Suppressor macrophage (primary cell): Measurements from ENCODE around the gene EVX2.
A peak's percentile ranks its signal among the peaks of the same experiment; 100 is the strongest.

ENCODE experiments used
- DNase-seq, 4 experiments: peaks; one replicate each; pipeline ENCODE4 v3.0.0-alpha.2; 2020 to 2022

Gene EVX2

DNA sequence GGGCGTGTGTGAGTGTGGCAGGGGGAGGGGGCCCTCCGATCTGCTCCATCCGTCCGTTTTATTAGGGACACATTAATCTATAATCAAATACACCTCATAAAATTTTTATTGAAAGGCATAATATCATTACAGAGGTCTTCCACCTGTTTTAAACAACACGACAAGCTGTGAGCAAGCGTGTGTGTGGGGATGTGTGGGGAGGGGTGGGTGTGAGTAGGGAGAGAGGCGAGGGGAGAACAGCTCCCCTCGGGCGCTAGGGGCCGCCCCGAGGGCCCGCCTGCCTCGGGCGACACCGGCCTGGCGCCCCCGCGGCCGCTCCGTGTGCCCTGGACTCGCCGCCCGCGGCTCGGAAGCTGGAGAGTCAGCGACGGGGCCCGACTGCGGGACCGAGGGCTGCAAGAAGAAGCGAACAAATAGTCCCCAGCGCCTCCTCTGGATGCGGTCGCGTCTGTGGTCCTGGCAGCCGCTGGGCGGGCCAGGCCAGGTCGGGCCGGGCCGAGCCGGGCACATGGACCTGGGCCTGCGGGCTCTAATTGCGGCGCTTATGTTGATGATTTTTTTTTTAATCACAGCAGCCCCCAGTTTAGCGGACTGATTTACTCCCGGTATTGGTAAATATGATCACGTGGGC lies 38.4 kb upstream of the EVX2 start:
- peak in 1 of 4 experiments; percentile 18 for DNase-seq

DNA sequence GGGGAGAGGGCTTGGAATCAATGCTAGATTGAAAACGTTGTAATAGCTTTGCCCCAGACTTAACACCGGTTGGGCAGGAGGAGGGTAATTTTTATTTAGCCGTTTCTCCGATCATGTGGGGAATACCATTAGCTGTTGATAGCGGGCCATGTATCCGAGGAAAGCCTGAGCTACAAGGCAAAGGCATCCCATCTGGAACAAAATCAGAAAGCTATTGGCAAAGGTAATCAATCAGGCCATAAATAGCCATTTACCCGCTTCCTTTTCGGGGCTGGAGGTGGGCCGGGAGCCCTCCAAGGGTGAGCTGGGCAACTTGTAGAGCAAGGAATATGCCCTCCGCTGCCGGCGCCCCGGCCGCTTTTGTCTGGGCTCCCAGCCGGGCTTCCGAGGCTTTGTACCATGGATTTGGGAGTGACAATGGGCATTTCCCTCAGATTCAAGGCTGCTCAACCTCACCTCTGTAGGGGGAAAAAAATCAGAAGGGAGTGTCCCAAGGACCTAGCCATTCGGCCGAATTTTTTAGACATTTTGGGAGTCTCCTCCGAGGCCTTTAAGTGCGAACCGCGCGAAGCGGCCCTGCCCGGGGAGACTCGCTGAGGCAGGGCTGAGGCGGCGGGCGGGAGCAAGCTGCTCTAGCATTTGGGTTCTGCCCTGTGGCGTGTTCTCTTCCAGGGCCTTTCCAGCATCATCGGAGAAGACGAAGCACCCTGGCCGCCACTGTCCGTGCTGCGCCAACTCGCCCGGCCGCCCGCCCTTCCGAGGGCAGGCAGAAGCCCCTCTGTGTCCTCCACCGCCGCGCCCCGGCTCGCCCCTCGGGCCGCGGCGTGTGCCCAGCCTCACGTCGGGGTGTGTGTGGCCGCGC lies 37.7 kb upstream of the EVX2 start:
- no peak for DNase-seq

DNA sequence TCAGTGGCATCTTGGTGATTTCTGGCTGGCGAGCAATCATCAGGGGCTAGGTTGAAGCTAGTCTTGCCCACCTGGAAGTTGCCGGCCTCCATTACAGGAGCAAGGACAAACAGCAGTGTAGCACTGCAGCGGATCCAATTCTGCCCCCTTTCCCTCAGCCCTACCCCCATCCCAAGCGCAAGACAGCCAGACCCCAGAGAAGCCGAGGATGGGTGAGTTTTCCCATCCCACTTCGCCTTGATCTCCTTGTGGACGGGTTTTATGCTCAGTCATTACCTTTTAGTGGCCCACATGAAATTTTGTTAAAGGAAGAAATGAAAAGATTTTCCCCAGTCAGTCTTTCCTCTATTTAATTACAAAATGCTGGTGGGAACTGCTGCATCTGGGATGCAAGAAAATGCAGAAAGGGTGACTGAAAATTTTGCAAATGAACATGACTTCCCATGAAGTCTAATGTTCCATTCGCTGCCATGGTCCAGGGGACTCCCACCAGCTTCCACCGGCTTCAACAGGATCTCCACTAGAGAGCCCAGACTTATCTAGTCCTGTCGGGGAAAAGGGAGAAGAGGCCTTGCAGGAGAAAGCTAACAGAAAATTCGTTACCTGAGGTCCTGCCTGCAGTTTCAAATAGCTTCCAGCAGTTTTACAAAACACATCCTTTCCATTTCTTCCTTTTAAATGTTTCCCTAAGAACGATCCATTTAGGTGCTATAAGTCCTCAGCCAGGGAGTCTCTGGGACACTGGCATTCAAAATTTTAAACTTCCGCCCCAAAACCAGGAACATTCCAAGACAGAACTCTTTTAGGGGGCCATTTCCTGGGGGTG lies 36.8 kb upstream of the EVX2 start:
- DNase-seq, result no peak

DNA sequence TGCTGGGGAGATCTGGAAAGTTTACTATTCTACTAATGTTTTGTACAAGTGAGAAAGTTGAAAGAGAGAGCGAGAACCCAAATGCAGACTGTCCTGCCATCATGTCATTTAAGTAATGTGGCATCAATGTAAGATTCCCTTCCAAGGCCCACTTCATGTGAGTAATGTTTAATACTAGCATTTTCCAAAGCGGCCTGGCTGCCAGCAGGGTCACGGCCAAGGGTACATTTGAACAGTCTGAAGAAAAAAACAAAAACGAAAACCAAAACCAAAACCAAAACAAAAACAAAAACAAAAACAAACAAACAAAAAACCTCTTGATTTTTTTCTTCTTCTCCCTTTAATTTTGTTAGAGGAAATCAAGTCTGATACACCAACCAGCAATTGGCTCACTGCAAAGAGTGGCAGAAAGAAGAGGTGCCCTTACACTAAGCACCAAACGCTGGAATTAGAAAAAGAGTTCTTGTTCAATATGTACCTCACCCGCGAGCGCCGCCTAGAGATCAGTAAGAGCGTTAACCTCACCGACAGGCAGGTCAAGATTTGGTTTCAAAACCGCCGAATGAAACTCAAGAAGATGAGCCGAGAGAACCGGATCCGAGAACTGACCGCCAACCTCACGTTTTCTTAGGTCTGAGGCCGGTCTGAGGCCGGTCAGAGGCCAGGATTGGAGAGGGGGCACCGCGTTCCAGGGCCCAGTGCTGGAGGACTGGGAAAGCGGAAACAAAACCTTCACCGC lies 35.0 kb upstream of the EVX2 start:
- peak in 3 of 4 experiments; percentile 42 to 58 (median 57) for DNase-seq

DNA sequence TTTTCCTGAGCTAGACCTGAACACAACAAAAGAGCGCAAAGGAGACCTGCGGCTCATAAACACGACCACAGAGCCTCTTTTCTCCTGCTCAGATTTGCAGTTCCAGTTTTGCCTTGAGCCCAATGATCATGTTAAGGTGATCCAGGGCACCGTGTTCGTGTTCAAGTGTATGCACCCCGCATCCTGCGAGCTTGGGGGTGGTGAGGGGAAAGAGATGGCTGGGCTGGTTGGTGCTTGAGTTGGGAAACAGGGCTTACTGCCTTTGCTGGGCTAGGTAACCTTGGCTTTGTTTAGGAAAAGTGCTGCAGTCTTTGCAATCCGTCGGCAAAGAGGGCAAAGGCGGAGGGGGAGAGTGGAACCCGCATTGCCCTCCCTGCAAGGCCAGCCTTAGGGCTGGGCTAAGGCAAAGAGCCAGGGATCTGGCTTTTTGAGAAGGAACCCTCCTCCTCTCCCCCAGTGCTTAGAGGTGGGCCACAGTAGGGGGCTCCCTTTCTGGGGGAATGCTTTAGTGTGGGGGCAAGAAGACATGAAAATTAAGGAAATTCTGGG lies 34.1 kb upstream of the EVX2 start:
- no peak for DNase-seq

DNA sequence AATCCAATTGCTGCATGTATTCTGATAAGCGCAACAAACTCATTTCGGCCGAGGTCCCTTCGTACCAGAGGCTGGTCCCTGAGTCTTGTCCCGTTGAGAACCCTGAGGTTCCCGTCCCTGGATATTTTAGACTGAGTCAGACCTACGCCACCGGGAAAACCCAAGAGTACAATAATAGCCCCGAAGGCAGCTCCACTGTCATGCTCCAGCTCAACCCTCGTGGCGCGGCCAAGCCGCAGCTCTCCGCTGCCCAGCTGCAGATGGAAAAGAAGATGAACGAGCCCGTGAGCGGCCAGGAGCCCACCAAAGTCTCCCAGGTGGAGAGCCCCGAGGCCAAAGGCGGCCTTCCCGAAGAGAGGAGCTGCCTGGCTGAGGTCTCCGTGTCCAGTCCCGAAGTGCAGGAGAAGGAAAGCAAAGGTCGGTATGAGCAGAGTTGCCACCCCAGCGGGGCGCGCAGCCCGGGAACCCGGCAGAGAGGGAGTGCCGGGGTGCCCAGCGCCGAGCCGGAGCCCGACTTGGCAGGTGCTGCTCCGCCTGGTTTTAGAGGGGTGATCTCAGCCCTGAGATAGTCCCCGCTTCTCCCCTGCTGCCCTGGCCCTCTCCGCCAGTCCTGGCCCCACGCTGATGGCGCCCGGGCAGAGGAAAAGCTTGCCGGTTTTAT lies 33.5 kb upstream of the EVX2 start:
- no peak for DNase-seq

DNA sequence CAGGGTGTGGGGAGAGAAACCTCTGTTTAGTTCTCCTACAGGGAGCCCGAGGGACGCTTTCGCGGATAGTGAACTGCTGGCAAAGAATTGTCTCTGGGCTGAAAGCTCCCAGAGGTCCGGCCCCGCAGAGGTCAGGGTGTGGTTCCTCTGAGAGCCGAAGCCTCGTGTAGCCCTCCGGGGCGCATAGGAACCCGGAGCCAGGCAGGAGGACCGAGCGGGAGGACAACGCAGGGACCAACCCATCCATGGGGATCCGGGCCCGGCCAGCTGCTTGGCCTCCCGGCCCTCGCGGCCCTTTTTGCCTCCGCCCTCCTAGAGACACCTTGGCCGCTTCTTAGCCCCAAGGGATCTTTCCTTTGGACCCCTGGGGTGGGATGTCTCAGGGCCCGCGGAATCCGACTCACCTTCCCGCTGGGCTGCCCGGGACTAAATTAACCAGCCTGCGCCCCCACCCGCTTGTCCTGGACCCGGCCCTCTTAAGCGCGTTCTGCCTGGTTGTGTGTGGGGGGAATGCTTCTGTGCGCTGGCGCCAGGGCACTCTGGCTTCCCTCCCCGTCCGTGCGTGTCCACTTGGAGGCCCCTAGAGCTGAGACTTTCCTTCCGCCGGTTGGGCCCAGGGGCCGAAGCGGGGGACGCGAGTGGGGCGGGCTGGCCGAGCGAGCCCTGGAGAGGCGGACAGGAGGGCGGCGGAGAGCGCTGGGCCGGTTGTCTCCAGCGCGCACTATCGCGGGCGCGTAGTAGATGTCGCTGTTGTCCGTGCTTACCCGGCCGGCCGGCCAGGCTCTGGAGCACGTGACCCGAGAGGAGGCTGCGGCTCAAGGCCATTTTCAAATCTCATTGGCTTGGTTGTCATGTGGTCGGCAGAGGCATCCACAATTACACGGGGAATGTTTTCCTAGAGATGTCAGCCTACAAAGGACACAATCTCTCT lies 32.4 kb upstream of the EVX2 start, which contains the start of gene HOXD10:
Gene HOXD10, plus strand, starts transcription at position 896 of the 931 bp plus-strand sequence. CDS start 56 bp downstream, outside the sequence.
- DNase-seq, result no peak

DNA sequence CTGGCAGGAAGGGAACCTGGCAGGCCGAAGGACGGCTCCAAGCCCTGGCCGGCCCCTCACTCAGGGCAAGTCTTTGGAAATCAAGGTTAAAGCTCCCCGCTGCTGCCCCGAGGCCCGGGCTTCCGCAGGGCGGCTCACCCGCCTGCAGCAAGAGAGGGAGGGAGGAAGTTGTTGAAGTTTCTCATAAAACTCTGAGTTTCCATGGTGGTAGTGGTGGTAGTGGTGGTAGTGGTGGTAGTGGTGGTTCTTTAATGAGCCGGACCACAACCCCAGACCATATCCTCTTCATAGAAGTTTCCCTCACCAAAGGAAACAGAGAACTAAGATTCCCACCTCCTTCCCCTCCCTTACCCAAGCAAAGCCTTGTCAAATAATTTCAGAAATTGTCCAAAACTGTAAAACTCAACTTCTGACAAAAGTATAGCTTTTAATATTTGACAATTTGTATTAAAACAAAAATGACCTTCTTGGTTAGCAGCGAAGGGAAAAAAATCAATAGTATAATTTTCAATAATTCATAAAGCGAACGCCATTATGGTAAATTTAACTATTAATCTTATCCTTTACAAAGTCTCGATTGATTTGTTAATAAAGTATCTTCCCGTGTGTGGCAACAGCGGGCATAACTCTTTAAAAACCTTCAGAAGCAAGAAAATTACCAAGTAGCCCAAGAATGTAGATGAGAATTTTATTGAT lies 31.3 kb upstream of the EVX2 start:
- no peak for DNase-seq

DNA sequence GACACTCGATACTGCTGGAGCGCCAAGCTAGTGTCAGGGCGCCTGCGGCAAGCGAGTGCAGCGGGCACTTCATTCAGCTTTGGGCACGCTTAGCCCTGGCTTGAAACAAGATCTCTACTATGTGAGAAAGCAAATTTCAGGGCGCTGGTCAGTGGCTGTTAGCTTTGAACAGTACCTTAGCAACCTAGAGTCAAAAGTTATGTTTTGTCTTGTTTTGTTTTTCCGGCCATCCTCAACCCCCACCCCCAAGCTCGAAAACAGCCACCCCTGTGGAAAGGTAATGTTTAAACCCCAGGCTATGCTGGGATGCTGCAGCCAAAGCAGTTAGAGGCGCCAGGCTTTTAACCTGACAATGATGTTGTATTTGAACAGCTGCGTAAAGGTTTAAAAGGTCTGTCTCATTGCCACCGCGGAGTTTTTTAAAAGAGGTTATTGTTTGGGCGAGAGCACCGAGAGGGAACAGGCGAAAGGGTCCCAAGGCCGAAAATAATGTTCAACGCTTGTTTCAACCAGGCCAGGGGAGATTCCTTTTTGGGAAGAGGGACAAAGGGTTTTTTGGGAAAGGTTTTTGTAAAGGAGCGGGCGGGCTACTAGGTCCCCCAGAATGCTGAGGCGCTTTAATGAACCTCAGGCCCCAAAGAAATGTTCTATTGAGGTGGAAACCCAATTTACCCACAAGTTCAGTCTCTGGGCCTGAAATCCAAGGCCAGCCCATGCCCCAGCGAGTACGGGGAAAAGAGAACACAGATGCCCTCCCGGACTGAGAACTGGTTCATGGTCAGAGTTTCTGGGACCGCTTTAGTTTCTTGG lies 30.6 kb upstream of the EVX2 start:
- DNase-seq, result no peak

DNA sequence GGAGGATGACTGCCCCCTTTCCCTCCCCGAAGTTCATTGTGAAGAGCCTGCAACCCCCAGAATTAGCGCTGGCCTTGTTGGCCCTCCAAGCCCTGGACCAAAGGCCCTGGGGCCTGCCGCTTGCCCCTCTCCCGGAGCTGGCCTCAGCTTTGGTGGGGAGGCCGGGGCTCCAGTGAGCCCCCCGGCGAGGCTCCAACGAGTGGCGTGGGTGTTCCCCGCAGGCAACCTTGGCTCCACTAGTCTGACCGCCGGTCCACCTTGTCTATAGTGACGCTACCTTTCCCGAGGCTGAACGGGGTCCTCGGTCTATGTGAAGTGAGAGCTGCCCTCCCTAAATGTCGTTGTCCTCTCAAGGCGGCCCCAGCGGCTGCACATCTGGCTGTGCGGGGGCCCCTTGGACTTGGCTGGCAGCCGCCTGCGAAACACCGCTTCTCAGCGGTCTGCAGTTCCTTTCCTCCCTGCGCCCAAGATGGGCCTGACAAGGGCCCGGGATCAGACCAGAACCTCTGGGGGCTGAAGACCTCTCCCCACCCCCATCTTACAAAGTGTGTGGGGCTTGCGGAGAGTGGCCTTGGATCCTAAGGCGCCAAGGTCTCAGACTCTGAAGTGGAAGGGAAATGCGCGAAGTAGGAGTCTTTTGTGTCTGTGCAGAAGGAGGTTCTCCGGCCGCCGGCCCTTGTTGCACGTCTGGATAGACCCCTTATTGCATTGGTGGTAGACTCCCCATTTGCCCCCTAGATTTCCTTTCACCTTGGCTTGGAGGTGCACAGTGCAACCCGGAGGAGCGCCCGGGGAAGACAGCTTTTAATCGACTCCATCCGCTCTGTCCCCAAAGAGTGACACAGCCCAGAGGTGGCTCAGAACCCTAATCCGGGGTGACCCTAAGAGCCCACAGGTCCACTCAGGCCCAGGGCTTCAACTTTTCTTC lies 28.9 kb upstream of the EVX2 start:
- DNase-seq, result no peak

DNA sequence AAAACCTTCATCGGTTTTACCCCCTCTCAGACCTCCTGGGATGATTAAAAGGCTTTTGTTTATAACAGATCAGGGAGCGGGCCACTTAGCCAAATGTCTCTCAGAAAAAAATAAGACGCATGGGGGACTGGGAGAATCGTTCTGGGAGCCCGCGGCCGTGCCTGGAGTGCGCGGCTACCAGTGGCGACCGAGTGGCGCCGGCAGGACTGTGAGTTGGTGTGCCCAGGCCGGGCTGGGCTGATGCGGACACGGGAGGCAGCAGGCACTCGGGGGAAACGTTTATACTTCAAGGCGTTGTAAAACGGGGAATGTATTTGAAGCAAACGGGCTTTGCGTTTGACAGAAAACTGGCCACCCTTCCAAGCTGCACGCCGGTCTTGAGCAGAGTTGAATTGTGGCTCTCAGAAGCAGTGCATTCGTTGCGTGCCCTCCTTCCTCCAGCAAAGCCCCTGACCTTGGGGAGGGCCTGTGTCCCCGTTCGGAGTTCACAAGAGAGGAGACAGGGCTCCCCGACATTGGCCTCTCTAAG lies 28.1 kb upstream of the EVX2 start:
- no peak for DNase-seq

DNA sequence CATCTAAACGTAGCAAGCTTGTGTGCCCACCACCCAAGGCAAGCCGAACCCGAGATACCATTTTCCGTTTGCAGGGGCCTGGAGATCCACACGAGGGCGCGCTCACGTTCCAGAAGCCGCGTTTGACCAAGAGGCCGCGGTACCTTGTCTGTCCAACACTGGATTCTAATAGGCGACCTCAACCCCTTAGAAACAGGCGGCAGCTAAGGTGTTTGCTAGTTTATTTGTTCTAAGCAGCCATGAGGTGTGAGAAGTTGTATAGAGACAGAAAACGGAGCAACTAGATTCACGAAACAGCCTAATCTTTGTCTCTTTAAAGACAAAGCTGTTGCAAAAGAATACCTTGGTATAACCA lies 27.5 kb upstream of the EVX2 start:
- DNase-seq, result peak; percentile 35 to 54 (median 42)

DNA sequence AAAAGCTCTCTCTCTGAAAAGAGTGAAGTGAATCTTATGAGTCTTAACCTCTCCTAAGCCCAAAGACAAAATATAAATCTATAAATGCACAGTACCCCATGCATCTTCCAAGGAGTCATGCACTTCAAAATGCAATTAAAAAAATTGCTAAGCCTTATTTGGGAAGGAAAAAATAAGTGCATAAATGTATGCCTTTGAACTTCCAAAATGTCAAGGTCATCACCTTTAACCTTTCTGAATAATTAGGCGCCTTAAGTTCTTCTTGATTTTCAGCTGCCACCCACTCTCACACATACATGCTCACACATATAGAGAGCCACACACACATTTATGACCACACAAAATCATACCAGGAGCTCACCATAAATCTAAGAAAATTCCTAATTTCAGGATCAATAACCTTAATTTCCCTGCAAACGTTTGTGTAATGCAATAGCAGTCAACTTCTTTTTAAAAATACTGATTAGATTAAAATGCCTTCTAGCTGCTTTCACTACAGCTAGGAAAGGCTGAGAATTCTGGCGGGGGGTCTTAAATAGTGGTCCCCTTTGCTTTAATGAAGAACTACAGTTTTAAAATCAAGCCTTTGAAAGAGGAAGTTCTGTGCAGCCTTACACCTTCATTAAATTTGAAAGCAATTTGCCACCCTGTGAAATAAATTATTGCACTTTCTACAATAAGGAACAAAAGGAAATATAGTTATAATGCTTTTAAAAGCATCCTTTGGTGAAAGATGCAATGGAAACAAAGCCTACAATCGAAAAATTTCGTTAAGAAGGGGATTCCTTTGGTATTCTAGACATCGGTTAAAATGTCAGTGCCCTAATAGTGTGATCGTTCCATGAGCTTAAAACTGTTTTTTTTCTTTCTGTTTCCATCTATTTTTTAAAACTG lies 26.9 kb upstream of the EVX2 start:
- no peak for DNase-seq

DNA sequence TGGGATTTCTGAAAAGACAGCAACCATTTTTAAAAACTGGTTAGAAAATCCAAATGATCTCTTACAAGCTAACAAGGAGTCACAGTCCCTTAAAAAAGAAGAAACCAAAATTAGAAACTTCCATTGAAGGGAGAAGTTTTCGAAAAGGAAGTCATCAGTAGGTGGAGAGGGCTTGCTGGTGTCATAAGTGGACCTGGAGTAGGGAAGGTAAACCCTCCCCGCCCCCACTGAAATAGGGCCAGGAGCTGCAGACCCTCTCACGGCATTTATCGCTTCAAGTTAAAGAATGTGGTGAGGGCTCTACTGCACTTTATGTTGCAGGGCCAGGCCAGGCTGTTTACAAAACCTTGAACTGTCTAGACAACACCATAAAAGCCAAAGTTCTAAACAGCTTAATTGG lies 26.2 kb upstream of the EVX2 start:
- DNase-seq, result no peak

DNA sequence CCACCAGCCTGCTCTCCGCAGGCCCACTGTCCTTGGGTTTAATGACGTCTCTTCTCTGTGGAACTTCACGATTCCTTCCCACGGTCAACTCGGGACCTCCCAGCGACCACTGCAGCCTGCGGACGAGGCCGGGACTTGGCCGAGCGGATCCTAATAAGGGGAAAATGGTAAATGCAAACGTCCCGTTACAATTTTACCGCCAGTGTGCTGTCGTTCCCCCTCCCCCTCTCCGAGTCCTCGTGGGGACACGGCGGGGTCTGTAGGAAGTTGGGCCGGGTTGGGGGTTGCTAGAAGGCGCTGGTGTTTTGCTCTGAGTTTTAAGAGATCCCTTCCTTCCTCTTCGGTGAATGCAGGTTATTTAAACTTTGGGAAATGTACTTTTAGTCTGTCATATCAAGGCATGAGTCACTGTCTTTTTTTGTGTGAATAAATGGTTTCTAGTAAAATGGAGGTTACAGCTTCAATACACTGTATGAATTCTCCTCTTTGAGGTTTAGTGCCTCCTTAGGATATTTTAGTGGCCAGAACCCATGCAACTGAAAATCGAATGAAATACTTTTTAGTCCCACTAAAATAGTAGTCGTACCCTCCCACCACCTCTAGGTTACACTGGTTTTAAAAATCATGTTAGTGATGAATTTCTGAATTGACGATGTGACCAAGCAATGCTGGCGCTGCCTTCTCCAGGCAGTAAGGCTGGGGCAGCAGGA lies 25.6 kb upstream of the EVX2 start:
- DNase-seq, result no peak

DNA sequence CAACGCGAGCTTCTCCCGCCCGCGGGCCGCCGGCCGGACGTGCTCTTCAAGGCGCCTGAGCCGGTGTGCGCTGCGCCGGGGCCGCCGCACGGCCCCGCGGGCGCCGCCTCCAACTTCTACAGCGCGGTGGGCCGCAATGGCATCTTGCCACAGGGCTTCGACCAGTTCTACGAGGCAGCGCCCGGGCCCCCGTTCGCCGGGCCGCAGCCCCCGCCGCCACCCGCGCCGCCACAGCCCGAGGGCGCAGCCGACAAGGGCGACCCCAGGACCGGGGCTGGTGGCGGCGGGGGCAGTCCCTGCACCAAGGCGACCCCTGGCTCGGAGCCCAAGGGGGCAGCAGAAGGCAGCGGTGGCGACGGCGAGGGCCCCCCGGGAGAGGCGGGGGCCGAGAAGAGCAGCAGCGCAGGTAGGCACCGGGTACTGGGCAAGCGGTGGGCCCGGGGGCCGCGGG lies 24.0 kb upstream of the EVX2 start:
- DNase-seq, result peak in 1 of 4 experiments; percentile 36
